GM12864 (cell line): ENCODE data around the gene PLA2G4D.

ENCODE experiments used
- DNase-seq: peaks from one replicate; pipeline ENCODE4 v3.0.0-alpha.2; 2011; ENCODE audit warnings: low read depth
- H3K4me3 ChIP-seq: 2 replicates; pipeline ENCODE4 v1.5.1; 2011; ENCODE audit warnings: mild to moderate bottlenecking, low read depth, low read length, control low read depth
- CTCF ChIP-seq: IDR thresholded peaks from 2 replicates; pipeline ENCODE4 v1.5.1; 2011; ENCODE audit warnings: low read depth, mild to moderate bottlenecking, moderate library complexity, low read length, control low read depth, inconsistent platforms; ENCODE audit errors: missing control alignments

The PLA2G4D gene

DNA sequence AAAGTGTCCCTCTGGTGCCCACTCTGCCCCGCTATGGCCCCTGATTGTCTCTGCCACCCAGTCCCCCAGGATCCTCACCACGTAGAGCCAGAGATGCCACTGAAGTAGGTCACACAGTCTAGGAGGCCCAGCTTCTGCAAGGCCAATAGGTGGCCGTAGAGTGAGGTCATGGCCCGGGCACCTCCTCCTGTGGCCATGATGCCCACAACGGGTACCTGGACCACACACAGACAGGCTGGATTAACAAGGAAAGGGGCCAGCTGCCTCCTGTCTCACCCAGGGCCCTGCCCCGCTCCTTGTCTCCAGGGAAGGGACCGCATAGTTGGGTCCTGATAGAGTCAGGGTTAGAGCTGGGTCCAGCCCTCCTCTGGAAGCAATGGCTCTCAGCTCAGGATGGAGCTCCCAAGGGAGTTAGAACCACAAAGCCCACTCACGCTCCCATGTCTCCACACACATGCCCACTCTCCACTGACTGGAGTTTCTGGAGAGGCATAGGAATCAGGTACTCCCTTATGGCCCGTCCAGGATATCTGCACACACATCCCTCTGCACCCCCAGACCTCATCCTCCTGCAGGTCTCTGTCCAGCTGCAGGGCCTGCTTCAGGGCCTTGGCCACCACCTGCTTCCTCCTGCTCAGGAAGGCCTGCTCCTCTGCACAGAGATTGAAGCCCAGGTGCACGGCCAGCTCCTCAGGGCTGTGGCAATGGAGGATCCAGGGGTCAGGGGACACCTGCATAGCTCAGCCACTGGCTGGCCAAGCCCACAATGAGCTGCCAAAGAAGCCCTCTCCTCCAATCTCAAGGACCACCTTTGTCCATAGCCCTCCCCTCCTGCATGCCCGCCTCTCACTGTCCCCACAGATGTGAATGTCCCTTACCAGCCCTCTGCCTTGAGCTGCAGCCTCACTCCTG lies 13.2 kb downstream of the PLA2G4D start:
- H3K4me3 ChIP-seq: no peak overlapping the region
- no peak for TF ChIP-seq CTCF
- no peak for DNase-seq

- DNase-seq: no peak
- no peak for TF ChIP-seq CTCF
- H3K4me3 ChIP-seq: no peak overlapping the region
Observed at GRCh38 chr15:42080186-42080918, 14.0 kb downstream of the PLA2G4D start.

- TF ChIP-seq CTCF: no peak
- no peak for DNase-seq
- H3K4me3 ChIP-seq: no peak overlapping the region
Observed at GRCh38 chr15:42079401-42079908, 14.9 kb downstream of the PLA2G4D start.

- TF ChIP-seq CTCF: no peak
- H3K4me3 ChIP-seq: no peak overlapping the region
- DNase-seq: no peak
Observed at GRCh38 chr15:42078903-42079302, 15.5 kb downstream of the PLA2G4D start.

DNA sequence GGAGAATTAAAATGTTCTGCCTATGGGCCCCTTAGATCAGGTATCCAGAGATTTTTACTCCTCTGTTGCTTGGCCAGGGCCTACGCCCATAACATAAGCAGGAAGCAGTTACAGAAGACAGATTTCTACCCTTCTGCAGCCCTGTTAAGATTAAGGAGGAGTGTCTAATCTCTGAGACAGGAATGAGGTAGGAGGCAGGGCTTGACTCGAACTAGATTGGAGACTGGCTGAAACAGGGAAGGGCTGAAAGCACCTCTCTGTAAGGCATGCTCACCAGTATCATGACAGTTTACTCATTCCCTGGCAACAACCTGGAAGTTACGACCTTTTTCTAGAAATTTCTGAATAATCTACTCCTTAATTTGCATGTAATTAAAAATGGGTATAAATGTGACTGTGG lies 16.7 kb downstream of the PLA2G4D start:
- TF ChIP-seq CTCF: no peak
- DNase-seq: no peak
- H3K4me3 ChIP-seq: no peak overlapping the region

GRCh38 chr15:42073418-42073817 lies 20.9 kb downstream of the PLA2G4D start:
- DNase-seq: no peak
- no peak for TF ChIP-seq CTCF
- no peak overlapping the region for H3K4me3 ChIP-seq
